T-helper 2 cell treated with Interferon-gamma antibody and Interleukin-4, amounts not matched to agents 5 μg/mL and 100 μg/mL, for 36 hours (primary cell): ENCODE measurements around the gene SH3RF3.

Source experiments
- DNase-seq: peaks from one replicate; pipeline ENCODE4 v3.0.0; 2021; ENCODE audit warnings: low spot score
- H3K27ac Mint-ChIP-seq: one replicate; pipeline ENCODE4 v1.8.0; 2021; ENCODE audit warnings: mild to moderate bottlenecking, mixed read lengths
- H3K27me3 Mint-ChIP-seq: one replicate; pipeline ENCODE4 v1.8.0; 2021; ENCODE audit warnings: low read depth, mixed read lengths
- H3K36me3 Mint-ChIP-seq: one replicate; pipeline ENCODE4 v1.8.0; 2021; ENCODE audit warnings: low read depth, mixed read lengths
- H3K4me1 Mint-ChIP-seq: one replicate; pipeline ENCODE4 v1.8.0; 2021; ENCODE audit warnings: low read depth, mixed read lengths
- H3K4me3 Mint-ChIP-seq: one replicate; pipeline ENCODE4 v1.8.0; 2022; ENCODE audit warnings: mild to moderate bottlenecking, moderate library complexity, mixed read lengths
- H3K9me3 Mint-ChIP-seq: one replicate; pipeline ENCODE4 v1.8.0; 2021; ENCODE audit warnings: mixed read lengths

SH3RF3 gene

GRCh38 chr2:109365131-109365530 lies 236.1 kb downstream of the SH3RF3 start:
- no peak overlapping the region for H3K4me3 Mint-ChIP-seq
- no peaks in the 10 kb centered on the region for H3K4me1 Mint-ChIP-seq
- H3K27ac Mint-ChIP-seq, result no peak overlapping the region
- H3K36me3 Mint-ChIP-seq, result no peaks in the 10 kb centered on the region
- peaks cover 29% of the 10 kb centered on the region for H3K27me3 Mint-ChIP-seq
- DNase-seq, result no peak
- H3K9me3 Mint-ChIP-seq, result no peaks in the 10 kb centered on the region

DNA sequence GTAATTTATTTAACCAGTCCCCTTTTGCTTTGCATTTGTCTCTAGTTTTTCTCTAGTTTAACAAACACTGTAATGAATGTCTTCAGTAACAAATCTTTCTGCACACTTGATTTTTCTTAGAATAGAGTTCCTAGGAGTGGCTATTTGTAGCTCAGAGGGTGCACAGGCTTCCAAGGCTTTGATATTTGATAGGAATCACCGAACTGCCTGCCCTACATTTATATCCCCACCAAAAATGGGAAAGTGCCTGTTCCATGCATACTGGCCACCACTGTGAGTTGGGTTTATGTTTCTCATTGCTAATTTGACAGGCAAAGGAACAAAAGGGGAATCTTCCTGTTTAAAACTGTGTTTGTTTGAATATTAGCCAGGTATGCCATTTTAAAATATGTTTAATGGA lies 238.7 kb downstream of the SH3RF3 start:
- DNase-seq, result no peak
- no peaks in the 10 kb centered on the region for H3K36me3 Mint-ChIP-seq
- H3K9me3 Mint-ChIP-seq, result no peaks in the 10 kb centered on the region
- peaks cover 22% of the 10 kb centered on the region for H3K27me3 Mint-ChIP-seq
- no peak overlapping the region for H3K4me3 Mint-ChIP-seq
- H3K4me1 Mint-ChIP-seq, result no peaks in the 10 kb centered on the region
- no peak overlapping the region for H3K27ac Mint-ChIP-seq

GRCh38 chr2:109368798-109369197 lies 239.8 kb downstream of the SH3RF3 start:
- Mint-ChIP-seq H3K36me3 (no peaks in the 10 kb centered on the region), H3K27ac (no peak overlapping the region), H3K9me3 (no peaks in the 10 kb centered on the region), H3K27me3 (peaks cover 13% of the 10 kb centered on the region), H3K4me1 (no peaks in the 10 kb centered on the region), H3K4me3 (no peak overlapping the region)
- DNase-seq, result no peak

DNA sequence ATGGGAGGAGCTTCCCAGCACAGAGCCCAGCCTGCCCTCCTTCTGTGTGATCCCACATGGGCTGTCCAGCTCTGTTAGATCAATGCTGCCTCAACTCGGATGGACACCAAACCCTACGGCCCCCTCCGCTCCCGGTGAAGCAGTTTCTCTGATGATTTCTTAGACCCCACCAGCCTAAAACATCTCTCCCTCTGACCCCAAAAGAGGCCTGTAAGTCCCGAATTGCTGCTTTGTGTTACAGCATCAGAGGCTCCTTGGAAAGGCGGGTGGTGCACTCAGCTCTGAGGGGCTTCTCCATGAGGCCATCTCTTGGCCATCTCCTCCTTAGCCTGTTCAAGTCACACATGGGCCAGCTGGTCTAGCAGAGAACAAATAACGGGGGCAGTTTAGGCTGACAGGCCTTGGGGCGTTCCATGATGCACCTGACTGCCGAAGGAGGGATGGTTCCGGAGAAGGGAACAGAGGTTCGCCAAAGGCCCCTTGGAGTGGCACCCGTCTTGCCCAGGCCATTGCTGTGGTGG lies 240.7 kb downstream of the SH3RF3 start:
- no peaks in the 10 kb centered on the region for H3K36me3 Mint-ChIP-seq
- H3K27ac Mint-ChIP-seq, result no peak overlapping the region
- no peak for DNase-seq

GRCh38 chr2:109370399-109371035 lies 241.5 kb downstream of the SH3RF3 start:
- H3K27ac Mint-ChIP-seq, result no peak overlapping the region
- no peak for DNase-seq
- no peaks in the 10 kb centered on the region for H3K9me3 Mint-ChIP-seq
- H3K36me3 Mint-ChIP-seq, result no peaks in the 10 kb centered on the region
- peaks cover 7% of the 10 kb centered on the region for H3K27me3 Mint-ChIP-seq
- H3K4me3 Mint-ChIP-seq, result no peak overlapping the region
- no peaks in the 10 kb centered on the region for H3K4me1 Mint-ChIP-seq

More for the DNA sequence above, 240.7 kb downstream of the SH3RF3 start:
- H3K4me1 Mint-ChIP-seq, result no peaks in the 10 kb centered on the region
- no peaks in the 10 kb centered on the region for H3K9me3 Mint-ChIP-seq
- H3K27me3 Mint-ChIP-seq, result peaks cover 7% of the 10 kb centered on the region
- no peak overlapping the region for H3K4me3 Mint-ChIP-seq

DNA sequence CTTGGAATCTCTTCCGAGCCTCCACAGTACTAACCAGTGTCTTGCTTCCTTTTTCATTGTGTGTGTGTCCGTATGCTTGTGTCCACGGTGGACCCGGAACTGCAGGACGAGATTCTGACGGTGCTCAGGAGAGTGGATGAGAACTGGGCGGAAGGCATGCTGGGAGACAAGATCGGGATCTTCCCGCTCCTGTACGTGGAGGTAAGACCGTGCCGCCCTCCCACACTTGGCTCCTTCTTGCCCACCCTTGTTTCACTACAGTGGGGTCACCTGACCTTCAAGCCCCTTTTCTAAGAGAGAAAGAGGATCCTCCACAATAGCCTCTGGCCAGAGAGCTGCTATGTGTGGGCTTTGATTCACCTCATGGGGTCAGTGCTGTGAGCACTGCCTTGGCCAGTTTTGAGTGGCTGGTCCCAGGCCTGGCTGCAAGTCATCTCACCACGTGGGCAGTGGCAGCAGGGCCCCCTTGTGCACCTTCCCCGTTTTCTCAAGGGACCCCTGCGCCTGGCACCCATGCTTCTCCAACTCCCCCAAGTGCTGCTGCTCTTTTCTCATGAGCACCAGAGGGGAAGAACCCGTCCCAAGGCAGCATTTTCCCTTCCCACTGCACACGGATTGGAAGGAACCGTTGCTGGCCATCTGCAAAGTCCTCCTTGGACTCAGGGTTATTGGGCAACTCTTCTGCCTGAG lies 242.6 kb downstream of the SH3RF3 start:
- H3K27me3 Mint-ChIP-seq, result peaks cover 7% of the 10 kb centered on the region
- DNase-seq, result no peak
- no peak overlapping the region for H3K4me3 Mint-ChIP-seq
- no peaks in the 10 kb centered on the region for H3K36me3 Mint-ChIP-seq
- H3K9me3 Mint-ChIP-seq, result no peaks in the 10 kb centered on the region
- no peak overlapping the region for H3K27ac Mint-ChIP-seq
- no peaks in the 10 kb centered on the region for H3K4me1 Mint-ChIP-seq

- no peak for DNase-seq
- H3K4me3 Mint-ChIP-seq, result no peak overlapping the region
- no peaks in the 10 kb centered on the region for H3K36me3 Mint-ChIP-seq
- peaks cover 7% of the 10 kb centered on the region for H3K27me3 Mint-ChIP-seq
- no peaks in the 10 kb centered on the region for H3K4me1 Mint-ChIP-seq
- no peaks in the 10 kb centered on the region for H3K9me3 Mint-ChIP-seq
- no peak overlapping the region for H3K27ac Mint-ChIP-seq
These were observed 243.2 kb downstream of the SH3RF3 start for GRCh38 chr2:109372171-109372568.

- no peak for DNase-seq
- Mint-ChIP-seq H3K4me1 (no peaks in the 10 kb centered on the region), H3K4me3 (no peak overlapping the region), H3K9me3 (no peaks in the 10 kb centered on the region), H3K36me3 (no peaks in the 10 kb centered on the region), H3K27me3 (peaks cover 5% of the 10 kb centered on the region), H3K27ac (no peak overlapping the region)
These were observed 243.6 kb downstream of the SH3RF3 start for GRCh38 chr2:109372614-109373013.

- Mint-ChIP-seq H3K36me3 (no peaks in the 10 kb centered on the region), H3K27ac (no peak overlapping the region), H3K27me3 (no peaks in the 10 kb centered on the region), H3K4me1 (no peaks in the 10 kb centered on the region), H3K9me3 (no peaks in the 10 kb centered on the region), H3K4me3 (no peak overlapping the region)
- no peak for DNase-seq
These were observed 245.0 kb downstream of the SH3RF3 start for GRCh38 chr2:109373791-109374547.

DNA sequence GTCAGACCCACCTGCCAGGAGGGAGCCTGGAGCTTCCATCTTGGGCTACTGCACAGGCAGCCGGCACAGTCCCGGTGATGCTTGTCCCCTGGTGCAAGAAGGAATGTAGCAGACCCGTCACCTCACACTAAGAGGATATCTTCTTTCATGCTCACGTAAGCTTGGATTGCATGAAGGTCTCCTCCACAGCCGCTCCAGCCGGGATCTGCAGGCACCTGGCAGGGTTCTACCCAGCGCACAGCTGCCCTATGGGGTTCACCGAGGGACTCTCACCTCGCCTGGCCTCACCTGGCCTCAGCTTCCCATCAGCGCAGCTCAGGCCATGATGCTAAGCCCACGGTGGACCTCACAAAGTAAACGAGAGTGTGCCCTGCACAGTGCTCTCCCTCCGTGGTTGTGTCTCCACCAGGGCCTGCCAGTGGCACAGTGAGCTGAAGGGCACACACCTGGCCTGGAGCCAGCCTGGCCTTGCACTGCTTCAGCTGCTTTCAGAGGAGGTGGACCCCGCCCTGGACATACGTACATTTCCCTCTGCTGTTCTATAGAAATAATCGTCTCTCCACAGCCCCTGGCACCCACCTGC lies 245.6 kb downstream of the SH3RF3 start:
- Mint-ChIP-seq H3K4me1 (no peaks in the 10 kb centered on the region), H3K9me3 (no peaks in the 10 kb centered on the region), H3K36me3 (no peaks in the 10 kb centered on the region), H3K27ac (no peak overlapping the region), H3K4me3 (no peak overlapping the region), H3K27me3 (no peaks in the 10 kb centered on the region)
- no peak for DNase-seq

DNA sequence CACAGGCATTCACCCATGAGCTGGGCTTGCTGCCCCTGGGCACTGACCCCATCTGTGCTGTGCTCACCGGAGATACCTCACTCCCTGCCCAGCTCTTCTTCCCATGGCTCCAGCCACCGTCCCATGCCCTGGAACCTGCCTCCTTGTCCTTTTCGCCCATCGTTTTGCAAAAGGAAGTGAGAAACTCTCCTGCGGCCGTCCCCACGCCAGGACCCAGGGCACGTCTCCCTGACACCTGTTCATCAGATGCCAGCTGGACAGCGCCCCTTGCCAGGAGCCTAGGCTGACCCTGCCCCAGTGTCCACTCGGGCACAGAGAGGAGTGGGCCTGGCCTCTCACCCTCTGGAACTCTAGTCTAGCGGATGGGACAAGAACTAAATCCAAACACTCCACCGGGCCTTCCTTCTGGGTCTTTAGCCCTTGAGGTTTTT lies 246.1 kb downstream of the SH3RF3 start:
- Mint-ChIP-seq H3K4me1 (no peaks in the 10 kb centered on the region), H3K4me3 (no peak overlapping the region), H3K9me3 (no peaks in the 10 kb centered on the region), H3K27ac (no peak overlapping the region), H3K36me3 (no peaks in the 10 kb centered on the region), H3K27me3 (no peaks in the 10 kb centered on the region)
- no peak for DNase-seq

DNA sequence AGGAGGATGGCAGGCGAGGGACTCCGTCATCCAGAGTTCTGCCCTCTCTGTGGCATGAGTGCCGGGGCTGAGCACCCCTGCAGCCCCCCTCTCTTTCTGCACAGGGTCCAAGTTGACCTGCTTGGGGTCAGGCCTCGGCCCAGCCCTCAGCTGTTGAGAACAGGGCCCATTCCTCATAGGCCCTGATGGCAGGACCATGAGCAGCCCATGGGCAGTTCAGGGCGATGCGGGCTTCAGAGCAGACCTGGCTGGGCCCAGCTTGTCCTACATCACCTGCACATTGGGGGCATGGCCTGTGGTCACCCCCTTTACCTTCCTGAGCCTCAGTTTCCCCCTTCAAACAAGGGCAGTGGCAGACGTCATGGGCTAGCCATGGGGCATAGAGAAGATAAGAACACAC lies 246.7 kb downstream of the SH3RF3 start:
- no peaks in the 10 kb centered on the region for H3K27me3 Mint-ChIP-seq
- no peaks in the 10 kb centered on the region for H3K4me1 Mint-ChIP-seq
- DNase-seq, result no peak
- H3K36me3 Mint-ChIP-seq, result no peaks in the 10 kb centered on the region
- H3K27ac Mint-ChIP-seq, result no peak overlapping the region
- no peak overlapping the region for H3K4me3 Mint-ChIP-seq
- no peaks in the 10 kb centered on the region for H3K9me3 Mint-ChIP-seq

GRCh38 chr2:109376115-109376514 lies 247.1 kb downstream of the SH3RF3 start:
- no peaks in the 10 kb centered on the region for H3K27me3 Mint-ChIP-seq
- H3K4me1 Mint-ChIP-seq, result no peaks in the 10 kb centered on the region
- H3K4me3 Mint-ChIP-seq, result no peak overlapping the region
- no peak for DNase-seq
- no peaks in the 10 kb centered on the region for H3K9me3 Mint-ChIP-seq
- H3K27ac Mint-ChIP-seq, result no peak overlapping the region
- no peaks in the 10 kb centered on the region for H3K36me3 Mint-ChIP-seq
